SK-N-SH (cell line): ENCODE data around the gene STX1B. TPM values are rescaled to one million over a fixed set of nuclear protein-coding genes. Genes with fewer than 3 reads are reported as not detected.

Experiments
- CTCF ChIA-PET: fragments of 300-600, 350-600 bp; formaldehyde crosslinking; extraction: SDS; loops from one replicate; lab custom pipeline; 2021; lab: Yijun Ruan, JAX
- POLR2A ChIA-PET: fragments of 350-600 bp; sonication (Branson Sonifier 250); formaldehyde crosslinking; extraction: SDS; loops from one replicate; lab custom pipeline; 2020; ENCODE audit warnings: antibody characterized with exemption, inconsistent platforms; lab: Yijun Ruan, JAX
- DNase-seq: peaks from one replicate; pipeline ENCODE4 v3.0.0; 2012
- H2AFZ ChIP-seq: fragments of 200-600 bp; sonication (generic); 2 replicates; pipeline ENCODE4 v1.8.1; 2016; ENCODE audit warnings: antibody characterized with exemption, mild to moderate bottlenecking, low read depth
- H3F3A ChIP-seq: fragments of 200-600 bp; sonication (generic); replicated peaks from 2 replicates; pipeline ENCODE3; 2016; ENCODE audit warnings: antibody characterized with exemption, mild to moderate bottlenecking; ENCODE audit not compliant: insufficient read depth
- H3K27ac ChIP-seq, 2 experiments: fragments of 200-500 bp in 1 of 2; fragments of 200-600 bp in 1 of 2; sonication (Bioruptor generic) in 1 of 2; sonication (generic), shearing (Covaris generic) in 1 of 2; 2 replicates each; pipeline versions ENCODE4 v1.5.1 to v1.6.1; 2014 to 2016; ENCODE audit warnings: low read depth in 2 of 2, inconsistent platforms in 1 of 2, low read length in 1 of 2, mild to moderate bottlenecking in 1 of 2, mixed read lengths in 1 of 2
- H3K27me3 ChIP-seq: fragments of 200-600 bp; sonication (generic), shearing (Covaris generic); 2 replicates; pipeline ENCODE4 v1.6.1; 2016; ENCODE audit warnings: mixed run types; ENCODE audit not compliant: insufficient read depth
- H3K36me3 ChIP-seq, 2 experiments: fragments of 200-500 bp in 1 of 2; fragments of 200-600 bp in 1 of 2; sonication (Bioruptor generic) in 1 of 2; sonication (generic) in 1 of 2; replicated peaks in 1 of 2; 2 replicates each; pipeline versions ENCODE3 to v1.5.1; 2014 to 2016; ENCODE audit warnings: low read length in 1 of 2, mild to moderate bottlenecking in 1 of 2; ENCODE audit not compliant: insufficient read depth in 2 of 2, control insufficient read depth in 1 of 2
- H3K4me1 ChIP-seq, 2 experiments: fragments of 200-500 bp in 1 of 2; fragments of 200-600 bp in 1 of 2; sonication (Bioruptor generic) in 1 of 2; sonication (generic), shearing (Covaris generic) in 1 of 2; 2 replicates each; pipeline versions ENCODE4 v1.5.1 to v1.6.1; 2014 to 2016; ENCODE audit warnings: low read depth in 1 of 2, low read length in 1 of 2, mixed run types in 1 of 2; ENCODE audit not compliant: insufficient read depth in 2 of 2, control insufficient read depth in 1 of 2
- H3K4me2 ChIP-seq: fragments of 200-600 bp; sonication (generic), shearing (Covaris generic); 2 replicates; pipeline ENCODE4 v1.6.1; 2017; ENCODE audit warnings: mixed run types
- H3K4me3 ChIP-seq, 2 experiments: fragments of 200-500 bp in 1 of 2; fragments of 200-600 bp in 1 of 2; sonication (Bioruptor generic) in 1 of 2; sonication (generic), shearing (Covaris generic) in 1 of 2; 2 replicates each; pipeline versions ENCODE4 v1.5.1 to v1.8.1; 2014 to 2016; ENCODE audit warnings: low read depth in 2 of 2, inconsistent platforms in 1 of 2, low read length in 1 of 2, mild to moderate bottlenecking in 1 of 2, mixed read lengths in 1 of 2, moderate library complexity in 1 of 2
- H3K79me2 ChIP-seq: fragments of 200-600 bp; sonication (generic); 2 replicates; pipeline ENCODE4 v1.8.1; 2017; ENCODE audit warnings: mild to moderate bottlenecking; ENCODE audit not compliant: insufficient read depth
- H3K9ac ChIP-seq: fragments of 200-600 bp; sonication (generic); 2 replicates; pipeline ENCODE4 v1.6.1; 2017; ENCODE audit warnings: mixed run types
- H3K9me2 ChIP-seq: fragments of 200-600 bp; sonication (generic); 2 replicates; pipeline ENCODE4 v1.6.1; 2017; ENCODE audit warnings: mixed run types
- H3K9me3 ChIP-seq: fragments of 200-600 bp; sonication (generic); 2 replicates; pipeline ENCODE4 v1.6.1; 2017; ENCODE audit warnings: mixed run types, mild to moderate bottlenecking, moderate library complexity
- H4K20me1 ChIP-seq: fragments of 200-600 bp; sonication (generic); 2 replicates; pipeline ENCODE4 v1.6.1; 2017; ENCODE audit warnings: mild to moderate bottlenecking, mixed run types; ENCODE audit not compliant: insufficient read depth
- EP300 ChIP-seq, 2 experiments: IDR thresholded peaks; 2 replicates each; pipeline versions ENCODE4 v1.4.0 to v1.6.1; 2012; ENCODE audit warnings: borderline replicate concordance in 1 of 2, low read depth in 1 of 2, low read length in 1 of 2
- EZH2phosphoT487 ChIP-seq: fragments of 200-600 bp; sonication (generic); IDR thresholded peaks from 2 replicates; pipeline ENCODE4 v1.6.1; 2017; ENCODE audit warnings: low read depth, mixed run types, mild to moderate bottlenecking, antibody characterized with exemption, moderate library complexity, borderline replicate concordance
- FOSL2 ChIP-seq: IDR thresholded peaks from 2 replicates; pipeline ENCODE4 v1.4.0; 2012; ENCODE audit warnings: low read depth, mild to moderate bottlenecking, moderate library complexity, borderline replicate concordance
- FOXM1 ChIP-seq: IDR thresholded peaks from 2 replicates; pipeline ENCODE4 v1.4.0; 2012; ENCODE audit warnings: low read depth, mild to moderate bottlenecking
- GABPA ChIP-seq: IDR thresholded peaks from 2 replicates; pipeline ENCODE4 v1.4.0; 2012; ENCODE audit warnings: low read depth, mild to moderate bottlenecking
- GATA2 ChIP-seq: sonication (generic); formaldehyde crosslinking; IDR thresholded peaks from 2 replicates; pipeline ENCODE4 v1.5.0; 2020; ENCODE audit warnings: mild to moderate bottlenecking, missing genetic modification reagents
- JUND ChIP-seq: IDR thresholded peaks from 2 replicates; pipeline ENCODE4 v1.4.0; 2012
- POLR2AphosphoS5 ChIP-seq: IDR thresholded peaks from 2 replicates; pipeline ENCODE4 v1.6.1; 2012; ENCODE audit warnings: low read depth, low read length
- SIN3A ChIP-seq: IDR thresholded peaks from 2 replicates; pipeline ENCODE4 v1.6.1; 2012; ENCODE audit warnings: low read depth, mild to moderate bottlenecking, low read length, moderate library complexity, borderline replicate concordance
- TCF12 ChIP-seq: IDR thresholded peaks from 2 replicates; pipeline ENCODE4 v1.4.0; 2012
- TEAD4 ChIP-seq: IDR thresholded peaks from 2 replicates; pipeline ENCODE4 v1.4.0; 2012; ENCODE audit warnings: mild to moderate bottlenecking, borderline replicate concordance; ENCODE audit not compliant: insufficient read depth
- WGBS: methylation state at CpG from one replicate; pipeline ENCODE4 v1.1.6; 2017; ENCODE audit warnings: low lambda C conversion rate; 5-methylcytosine and 5-hydroxymethylcytosine counted together
- polyA plus RNA-seq, 3 experiments: library from polyadenylated mRNA; depleted of rRNA; stranded (reverse); fragments of >200 nt; gene quantifications; 2 replicates each; pipeline ENCODE4 v1.2.3, GENCODE V29; 2012
- TF ChIP-seq, protein P1 (sequence below): IDR thresholded peaks from 2 replicates; pipeline ENCODE4; 2012
- TF ChIP-seq, protein P2 (sequence below): IDR thresholded peaks from 2 replicates; pipeline ENCODE4 v1.4.0; 2012; ENCODE audit warnings: low read depth
- TF ChIP-seq, protein P3 (sequence below): IDR thresholded peaks from 2 replicates; pipeline ENCODE4 v1.4.0; 2012; ENCODE audit warnings: low read depth, borderline replicate concordance
- TF ChIP-seq, protein P4 (sequence below): fragments of 150-350 bp; IDR thresholded peaks from 2 replicates; pipeline ENCODE4 v1.6.1; 2017; ENCODE audit warnings: antibody characterized with exemption, low read length, low read depth, borderline replicate concordance
- TF ChIP-seq, protein P5 (sequence below): fragments of 150-350 bp; IDR thresholded peaks from 2 replicates; pipeline ENCODE4 v1.6.1; 2016; ENCODE audit warnings: mild to moderate bottlenecking, low read depth, low read length

Gene STX1B
- polyA plus RNA-seq, 1 of the 3 experiments (the other 2 are of a cell fraction), result 21.2 TPM

DNA sequence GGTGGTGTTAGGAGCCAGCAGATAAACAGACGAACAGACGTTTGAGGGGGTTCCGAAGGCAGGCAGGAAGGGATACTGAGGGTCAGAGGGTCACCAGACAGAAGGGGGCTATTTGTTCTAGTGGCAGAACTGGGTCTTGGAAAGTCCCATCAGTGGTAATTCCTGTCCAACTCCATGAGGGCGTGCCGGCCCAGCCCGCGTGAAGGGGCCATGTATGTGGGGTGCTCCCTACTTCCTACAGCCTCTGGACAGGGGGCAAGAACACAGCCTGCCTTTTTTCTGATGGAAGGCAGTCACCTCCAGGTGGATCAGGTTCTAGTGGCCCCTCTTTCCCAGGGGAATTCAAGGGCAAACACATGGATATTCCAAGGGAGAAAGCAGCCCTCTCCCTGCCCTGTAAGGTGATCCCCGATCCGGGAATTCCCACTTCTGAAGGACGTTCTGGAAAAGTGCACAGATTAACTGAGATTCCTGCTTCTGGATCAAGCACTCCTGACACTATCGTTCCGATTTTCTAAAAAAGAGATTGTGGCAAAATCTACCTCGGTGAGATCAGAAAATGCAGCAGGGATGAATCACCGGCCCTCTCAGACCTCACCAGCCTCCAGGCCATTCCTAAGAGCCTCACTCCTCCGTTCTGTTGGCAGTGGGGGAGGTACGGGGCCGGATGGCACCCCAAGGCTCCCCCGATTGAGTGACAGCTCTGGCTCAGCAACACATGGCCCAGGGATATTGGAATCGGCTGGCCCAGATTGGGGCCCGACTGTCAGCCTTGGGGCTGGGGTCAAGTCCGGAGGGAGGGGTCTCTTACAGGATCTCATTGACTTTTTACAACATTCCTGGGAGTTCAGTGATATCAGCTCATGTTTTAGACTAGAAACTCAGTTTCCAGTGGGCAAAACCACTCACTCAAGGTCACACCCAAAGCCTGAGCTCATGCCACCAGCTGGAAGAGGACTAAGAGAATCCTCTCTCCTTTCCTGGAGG, 12.4 kb downstream of the STX1B start:
- Histone ChIP-seq H3K79me2 (no peaks in the 10 kb centered on the region), H3K9ac (peak overlapping the region; percentile 65), H2AFZ (peak overlapping the region; percentile 55), H3K27me3 (no peaks in the 10 kb centered on the region), H3K27ac (peak overlapping the region; percentile 45 to 92), H3K4me2 (peak overlapping the region; percentile 78), H3F3A (peaks cover 23% of the 10 kb centered on the region), H3K4me1 (peaks cover 16 to 18% of the 10 kb centered on the region in 2 experiments; a peak in 3 of 4 replicates), H3K9me2 (no peaks in the 10 kb centered on the region), H3K36me3 (peaks cover 2 to 3% of the 10 kb centered on the region in 2 experiments), H4K20me1 (no peaks in the 10 kb centered on the region), H3K4me3 (no peak overlapping the region), H3K9me3 (no peaks in the 10 kb centered on the region)
- ChIA-PET CTCF (interaction anchor here (0.6 to 2.6 kb wide), 6 partner anchors 12 to 74 kb away, joined by 3 to 15 read pairs (median 4); partner anchors contain the start of genes HSD3B7 and STX1B), POLR2A (interaction anchor here (1.1 kb wide), 1 partner anchor 10 kb away, joined by 5 read pairs; no protein-coding TSS in a partner anchor)
- 30% methylated on average over 12 of the region's 21 CpGs for WGBS
- DNase-seq, result no peak
- TF ChIP-seq, protein P1, sequence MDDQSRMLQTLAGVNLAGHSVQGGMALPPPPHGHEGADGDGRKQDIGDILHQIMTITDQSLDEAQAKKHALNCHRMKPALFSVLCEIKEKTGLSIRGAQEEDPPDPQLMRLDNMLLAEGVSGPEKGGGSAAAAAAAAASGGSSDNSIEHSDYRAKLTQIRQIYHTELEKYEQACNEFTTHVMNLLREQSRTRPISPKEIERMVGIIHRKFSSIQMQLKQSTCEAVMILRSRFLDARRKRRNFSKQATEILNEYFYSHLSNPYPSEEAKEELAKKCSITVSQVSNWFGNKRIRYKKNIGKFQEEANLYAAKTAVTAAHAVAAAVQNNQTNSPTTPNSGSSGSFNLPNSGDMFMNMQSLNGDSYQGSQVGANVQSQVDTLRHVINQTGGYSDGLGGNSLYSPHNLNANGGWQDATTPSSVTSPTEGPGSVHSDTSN, result peak; percentile 92
- 0 out of 2 replicates have a peak, but pooled peaks have one; percentile 17 for TF ChIP-seq GABPA
- TF ChIP-seq, protein P2, sequence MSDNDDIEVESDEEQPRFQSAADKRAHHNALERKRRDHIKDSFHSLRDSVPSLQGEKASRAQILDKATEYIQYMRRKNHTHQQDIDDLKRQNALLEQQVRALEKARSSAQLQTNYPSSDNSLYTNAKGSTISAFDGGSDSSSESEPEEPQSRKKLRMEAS, result peak; percentile 78
- TF ChIP-seq TEAD4, result peak; percentile 35; the same call in 1 of the 2 replicates
- peak; percentile 72 for TF ChIP-seq TCF12
- no peak for TF ChIP-seq GATA2
- peak; percentile 27; the same call in 1 of the 2 replicates for TF ChIP-seq POLR2AphosphoS5
- TF ChIP-seq, protein P3, sequence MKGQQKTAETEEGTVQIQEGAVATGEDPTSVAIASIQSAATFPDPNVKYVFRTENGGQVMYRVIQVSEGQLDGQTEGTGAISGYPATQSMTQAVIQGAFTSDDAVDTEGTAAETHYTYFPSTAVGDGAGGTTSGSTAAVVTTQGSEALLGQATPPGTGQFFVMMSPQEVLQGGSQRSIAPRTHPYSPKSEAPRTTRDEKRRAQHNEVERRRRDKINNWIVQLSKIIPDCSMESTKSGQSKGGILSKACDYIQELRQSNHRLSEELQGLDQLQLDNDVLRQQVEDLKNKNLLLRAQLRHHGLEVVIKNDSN, result no peak; the same call in 1 of the 2 replicates
- TF ChIP-seq, protein P4, sequence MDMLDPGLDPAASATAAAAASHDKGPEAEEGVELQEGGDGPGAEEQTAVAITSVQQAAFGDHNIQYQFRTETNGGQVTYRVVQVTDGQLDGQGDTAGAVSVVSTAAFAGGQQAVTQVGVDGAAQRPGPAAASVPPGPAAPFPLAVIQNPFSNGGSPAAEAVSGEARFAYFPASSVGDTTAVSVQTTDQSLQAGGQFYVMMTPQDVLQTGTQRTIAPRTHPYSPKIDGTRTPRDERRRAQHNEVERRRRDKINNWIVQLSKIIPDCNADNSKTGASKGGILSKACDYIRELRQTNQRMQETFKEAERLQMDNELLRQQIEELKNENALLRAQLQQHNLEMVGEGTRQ, result no peak
- peak in 1 of 2 experiments; percentile 53; a peak in 1 of 4 replicates for TF ChIP-seq EP300 (IDR thresholded peaks at IDR 0.05; ENCODE audit: borderline replicate concordance in 1 of 2, low read depth in 1 of 2, low read length in 1 of 2)
- no peak for TF ChIP-seq EZH2phosphoT487
- peak; percentile 88 for TF ChIP-seq FOSL2
- TF ChIP-seq SIN3A, result no peak; the same call in 1 of the 2 replicates
- TF ChIP-seq, protein P5, sequence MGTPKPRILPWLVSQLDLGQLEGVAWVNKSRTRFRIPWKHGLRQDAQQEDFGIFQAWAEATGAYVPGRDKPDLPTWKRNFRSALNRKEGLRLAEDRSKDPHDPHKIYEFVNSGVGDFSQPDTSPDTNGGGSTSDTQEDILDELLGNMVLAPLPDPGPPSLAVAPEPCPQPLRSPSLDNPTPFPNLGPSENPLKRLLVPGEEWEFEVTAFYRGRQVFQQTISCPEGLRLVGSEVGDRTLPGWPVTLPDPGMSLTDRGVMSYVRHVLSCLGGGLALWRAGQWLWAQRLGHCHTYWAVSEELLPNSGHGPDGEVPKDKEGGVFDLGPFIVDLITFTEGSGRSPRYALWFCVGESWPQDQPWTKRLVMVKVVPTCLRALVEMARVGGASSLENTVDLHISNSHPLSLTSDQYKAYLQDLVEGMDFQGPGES, result no peak
- TF ChIP-seq JUND, result peak; percentile 85; the same call in 1 of the 2 replicates
- no peak for TF ChIP-seq FOXM1
